Vagina (tissue), 2 donors: Measurements from ENCODE around the gene ENOX1. TPM values are rescaled to one million over a fixed set of nuclear protein-coding genes. Genes with fewer than 3 reads are reported as not detected.

Experiments used
- DNase-seq, 2 donors: peaks; one replicate each; pipeline ENCODE4 v3.0.0-alpha.2; 2017; ENCODE audit errors: extremely low spot score in 2 of 2
- H3K27ac ChIP-seq: fragments of 200-600 bp; sonication (generic); one replicate; pipeline ENCODE4 v1.5.1; 2019
- H3K27me3 ChIP-seq: fragments of 200-600 bp; sonication (generic); one replicate; pipeline ENCODE4 v1.5.1; 2019
- H3K36me3 ChIP-seq, 2 donors: fragments of 200-600 bp; sonication (generic); one replicate each; pipeline ENCODE4 v1.5.1; 2017 to 2019
- H3K4me1 ChIP-seq: fragments of 200-600 bp; sonication (generic); one replicate; pipeline ENCODE4 v1.5.1; 2019
- H3K4me3 ChIP-seq, 2 donors: fragments of 200-600 bp; sonication (generic); 1 replicate in 1 of 2; 2 replicates in 1 of 2; pipeline ENCODE4 v1.5.1; 2016 to 2019
- H3K9me3 ChIP-seq: fragments of 200-600 bp; sonication (generic); one replicate; pipeline ENCODE4 v1.5.1; 2019
- CTCF ChIP-seq, 3 experiments: fragments of 450-650 bp in 2 of 3; fragments of 200-600 bp in 1 of 3; sonication (generic) in 1 of 3; IDR thresholded peaks; one replicate each; pipeline ENCODE4 v1.5.1; 2017 to 2019; ENCODE audit warnings: antibody characterized with exemption in 3 of 3, mild to moderate bottlenecking in 2 of 3, moderate library complexity in 2 of 3
- POLR2A ChIP-seq, 2 donors: fragments of 450-650 bp; IDR thresholded peaks; one replicate each; pipeline ENCODE4 v1.6.1; 2017; ENCODE audit warnings: antibody characterized with exemption in 2 of 2, mild to moderate bottlenecking in 2 of 2, moderate library complexity in 2 of 2
- POLR2AphosphoS5 ChIP-seq, 2 donors: sonication (generic); formaldehyde crosslinking; IDR thresholded peaks; one replicate each; pipeline ENCODE4 v1.9.0; 2017; ENCODE audit warnings: antibody characterized with exemption in 2 of 2, mild to moderate bottlenecking in 2 of 2, low read depth in 1 of 2; ENCODE audit not compliant: insufficient read depth in 1 of 2
- intact Hi-C: fragments of 100-400 bp; cut with DNase I; formaldehyde crosslinking; loops from one replicate; pipeline ENCODE4 v1.15.1; 2023
- total RNA-seq: library from RNA; depleted of rRNA; stranded (reverse); fragments of >200 nt; gene quantifications from one replicate; pipeline ENCODE4 v1.2.3, GENCODE V29; 2016

ENOX1 gene
- total RNA-seq, 1 donor from 2014 or later: 2.7 TPM

- Histone ChIP-seq H3K27me3 (no peaks in the 10 kb centered on the region), H3K9me3 (no peaks in the 10 kb centered on the region), H3K4me3 (no peak overlapping the region), H3K36me3 (no peaks in the 10 kb centered on the region), H3K4me1 (peaks cover 11% of the 10 kb centered on the region), H3K27ac (no peak overlapping the region)
- intact Hi-C loops: no loop called here
- DNase-seq: no peak
- TF ChIP-seq CTCF (IDR thresholded peaks at IDR 0.05): no peak
- no peak for TF ChIP-seq POLR2A (IDR thresholded peaks at IDR 0.05)
- no peak for TF ChIP-seq POLR2AphosphoS5 (IDR thresholded peaks at IDR 0.05; ENCODE audit: insufficient read depth in 1 of 2, low read depth in 1 of 2)
Measured at GRCh38 chr13:43757266-43757665, 29.5 kb downstream of the ENOX1 start.

GRCh38 chr13:43755844-43756243, 30.9 kb downstream of the ENOX1 start:
- H3K36me3 ChIP-seq: no peaks in the 10 kb centered on the region
- no peaks in the 10 kb centered on the region for H3K4me1 ChIP-seq
- no peak for DNase-seq
- intact Hi-C loops: no loop called here
- no peaks in the 10 kb centered on the region for H3K9me3 ChIP-seq
- H3K4me3 ChIP-seq: no peak overlapping the region
- H3K27me3 ChIP-seq: no peaks in the 10 kb centered on the region
- no peak for TF ChIP-seq POLR2A (IDR thresholded peaks at IDR 0.05)
- no peak for TF ChIP-seq POLR2AphosphoS5 (IDR thresholded peaks at IDR 0.05; ENCODE audit: insufficient read depth in 1 of 2, low read depth in 1 of 2)
- TF ChIP-seq CTCF (IDR thresholded peaks at IDR 0.05): no peak
- no peak overlapping the region for H3K27ac ChIP-seq

- no peaks in the 10 kb centered on the region for H3K9me3 ChIP-seq
- no peak for DNase-seq
- H3K4me1 ChIP-seq: no peaks in the 10 kb centered on the region
- intact Hi-C loops: no loop called here
- H3K27me3 ChIP-seq: no peaks in the 10 kb centered on the region
- H3K27ac ChIP-seq: no peak overlapping the region
- no peak for TF ChIP-seq POLR2A (IDR thresholded peaks at IDR 0.05)
- H3K36me3 ChIP-seq: no peaks in the 10 kb centered on the region
- no peak overlapping the region for H3K4me3 ChIP-seq
Measured at GRCh38 chr13:43751624-43752023, 35.1 kb downstream of the ENOX1 start.

- Histone ChIP-seq H3K4me1 (no peaks in the 10 kb centered on the region), H3K4me3 (no peak overlapping the region), H3K9me3 (no peaks in the 10 kb centered on the region), H3K36me3 (no peaks in the 10 kb centered on the region), H3K27ac (no peak overlapping the region), H3K27me3 (no peaks in the 10 kb centered on the region)
- DNase-seq: no peak
- intact Hi-C loops: no loop called here
- no peak for TF ChIP-seq POLR2AphosphoS5 (IDR thresholded peaks at IDR 0.05; ENCODE audit: insufficient read depth in 1 of 2, low read depth in 1 of 2)
- no peak for TF ChIP-seq CTCF (IDR thresholded peaks at IDR 0.05)
- no peak for TF ChIP-seq POLR2A (IDR thresholded peaks at IDR 0.05)
Measured at GRCh38 chr13:43749503-43749902, 37.3 kb downstream of the ENOX1 start.

GRCh38 chr13:43744261-43745031, 42.3 kb downstream of the ENOX1 start:
- Histone ChIP-seq H3K27me3 (no peaks in the 10 kb centered on the region), H3K9me3 (no peaks in the 10 kb centered on the region), H3K36me3 (no peaks in the 10 kb centered on the region), H3K27ac (no peak overlapping the region), H3K4me3 (no peak overlapping the region), H3K4me1 (no peaks in the 10 kb centered on the region)
- TF ChIP-seq POLR2A (IDR thresholded peaks at IDR 0.05) (no peak), POLR2AphosphoS5 (IDR thresholded peaks at IDR 0.05; ENCODE audit: insufficient read depth in 1 of 2, low read depth in 1 of 2) (no peak), CTCF (IDR thresholded peaks at IDR 0.05) (no peak)
- no peak for DNase-seq
- intact Hi-C loops: no loop called here
